Occipital lobe (tissue), 2 donors: ENCODE data around the gene PARP12. TPM values are rescaled to one million over a fixed set of nuclear protein-coding genes. Genes with fewer than 3 reads are reported as not detected.

Source experiments
- DNase-seq: peaks from one replicate; lab custom pipeline; 2025; lab: John Stamatoyannopoulos, UW
- total RNA-seq: library from RNA; depleted of rRNA; stranded (reverse); fragments of >200 nt; gene quantifications from one replicate; pipeline ENCODE4 v1.2.3, GENCODE V29; 2014

PARP12 gene
- total RNA-seq, 1 donor from 2014 or later = 3.0 TPM

GRCh38 chr7:140059273-140060242 lies 3.2 kb downstream of the PARP12 start:
- DNase-seq = no peak

- DNase-seq = no peak
Measured at GRCh38 chr7:140058517-140058916, 4.2 kb downstream of the PARP12 start.

GRCh38 chr7:140057143-140057535 lies 5.6 kb downstream of the PARP12 start:
- no peak for DNase-seq

GRCh38 chr7:140056431-140057142 lies 6.2 kb downstream of the PARP12 start:
- DNase-seq = no peak

- DNase-seq = no peak
Measured at GRCh38 chr7:140055833-140056232, 6.9 kb downstream of the PARP12 start.

GRCh38 chr7:140054751-140055150 lies 8.0 kb downstream of the PARP12 start:
- DNase-seq = no peak

- DNase-seq = no peak
Measured at GRCh38 chr7:140053812-140054539, 8.8 kb downstream of the PARP12 start.

GRCh38 chr7:140051820-140052219 lies 10.9 kb downstream of the PARP12 start:
- DNase-seq = no peak

- DNase-seq = no peak
Measured at GRCh38 chr7:140050100-140050499, 12.7 kb downstream of the PARP12 start.

GRCh38 chr7:140049339-140050024 lies 13.3 kb downstream of the PARP12 start:
- DNase-seq = no peak

GRCh38 chr7:140048989-140049338 lies 13.8 kb downstream of the PARP12 start:
- no peak for DNase-seq

- no peak for DNase-seq
Measured at GRCh38 chr7:140048138-140048537, 14.6 kb downstream of the PARP12 start.

GRCh38 chr7:140047197-140047596 lies 15.6 kb downstream of the PARP12 start:
- no peak for DNase-seq

- no peak for DNase-seq
Measured at GRCh38 chr7:140045697-140046096, 17.1 kb downstream of the PARP12 start.

GRCh38 chr7:140044251-140044650 lies 18.5 kb downstream of the PARP12 start:
- DNase-seq = no peak

- DNase-seq = no peak
Measured at GRCh38 chr7:140042386-140042670, 20.4 kb downstream of the PARP12 start.

GRCh38 chr7:140041659-140042385 lies 20.9 kb downstream of the PARP12 start:
- no peak for DNase-seq

- no peak for DNase-seq
Measured at GRCh38 chr7:140039896-140040295, 22.9 kb downstream of the PARP12 start.

GRCh38 chr7:140039066-140039465 lies 23.7 kb downstream of the PARP12 start:
- DNase-seq = no peak

- DNase-seq = no peak
Measured at GRCh38 chr7:140036224-140036962, 26.4 kb downstream of the PARP12 start.
